Smooth muscle cell (in vitro differentiated cells): ENCODE results near the gene EIF2A. TPM values are rescaled to one million over a fixed set of nuclear protein-coding genes. Genes with fewer than 3 reads are reported as not detected.
"Not testable (repeated sequence)": the region's sequence is repeated elsewhere in the genome, so short reads cannot be mapped to it uniquely, and the experiment has no call there.

Experiments used
- DNase-seq: peaks from one replicate; lab custom pipeline; 2025; ENCODE audit not compliant: unreplicated experiment; lab: John Stamatoyannopoulos, UW
- H2AFZ ChIP-seq: fragments of 200-600 bp; sonication (generic); 2 replicates; pipeline ENCODE4 v1.6.0; 2016; ENCODE audit warnings: antibody characterized with exemption, low read depth, mild to moderate bottlenecking
- H3F3A ChIP-seq: fragments of 200-600 bp; sonication (generic); 2 replicates; pipeline ENCODE4 v1.6.0; 2017; ENCODE audit warnings: antibody characterized with exemption, low read depth
- H3K27ac ChIP-seq: fragments of 200-600 bp; sonication (generic); 2 replicates; pipeline ENCODE4 v1.5.1; 2016; ENCODE audit warnings: low read depth, mild to moderate bottlenecking
- H3K27me3 ChIP-seq: fragments of 200-600 bp; sonication (generic); 2 replicates; pipeline ENCODE4 v1.6.1; 2016; ENCODE audit warnings: low read depth, mild to moderate bottlenecking
- H3K36me3 ChIP-seq: fragments of 200-600 bp; sonication (generic); 2 replicates; pipeline ENCODE4 v1.5.1; 2016; ENCODE audit warnings: low read depth
- H3K4me1 ChIP-seq: fragments of 200-600 bp; sonication (generic); 2 replicates; pipeline ENCODE4 v1.5.1; 2016; ENCODE audit warnings: low read depth
- H3K4me2 ChIP-seq: fragments of 200-600 bp; sonication (generic); 2 replicates; pipeline ENCODE4 v1.6.0; 2016; ENCODE audit warnings: mild to moderate bottlenecking
- H3K4me3 ChIP-seq: fragments of 200-600 bp; sonication (generic); 2 replicates; pipeline ENCODE4 v1.5.1; 2016; ENCODE audit warnings: mild to moderate bottlenecking
- H3K79me2 ChIP-seq: fragments of 200-600 bp; sonication (generic); 2 replicates; pipeline ENCODE4 v1.6.0; 2016; ENCODE audit warnings: low read depth, mild to moderate bottlenecking
- H3K9ac ChIP-seq: fragments of 200-600 bp; sonication (generic); 2 replicates; pipeline ENCODE4 v1.6.0; 2016; ENCODE audit warnings: low read depth
- H3K9me3 ChIP-seq: fragments of 200-600 bp; sonication (generic); replicated peaks from 2 replicates; pipeline ENCODE4 v1.5.1; 2016; ENCODE audit warnings: low read depth
- H4K20me1 ChIP-seq: fragments of 200-600 bp; sonication (generic); 2 replicates; pipeline ENCODE4 v1.6.0; 2016; ENCODE audit warnings: low read depth
- WGBS: methylation state at CpG from one replicate; pipeline ENCODE4 v1.1.7; 2016; ENCODE audit warnings: low lambda C conversion rate; 5-methylcytosine and 5-hydroxymethylcytosine counted together
- polyA plus RNA-seq: library from polyadenylated mRNA; unstranded; fragments of >200 nt; fragmentation: Nextera tagmentation; extraction: Ambion mirVana; gene quantifications from 2 replicates; pipeline ENCODE4 v1.2.1, GENCODE V29; 2016
- total RNA-seq: library from RNA; depleted of rRNA; stranded (reverse); fragments of >200 nt; gene quantifications from 2 replicates; pipeline ENCODE4 v1.2.3, GENCODE V29; 2014
- TF ChIP-seq, protein P1 (sequence below): fragments of 200-600 bp; sonication (generic); IDR thresholded peaks from 2 replicates; pipeline ENCODE4 v1.5.1; 2017; ENCODE audit warnings: borderline replicate concordance, mild to moderate bottlenecking, antibody characterized with exemption; ENCODE audit not compliant: insufficient read depth, poor library complexity, severe bottlenecking

EIF2A gene
- total and polyA plus RNA-seq, 2 experiments from 2014 or later = 34.0 to 166 TPM

DNA sequence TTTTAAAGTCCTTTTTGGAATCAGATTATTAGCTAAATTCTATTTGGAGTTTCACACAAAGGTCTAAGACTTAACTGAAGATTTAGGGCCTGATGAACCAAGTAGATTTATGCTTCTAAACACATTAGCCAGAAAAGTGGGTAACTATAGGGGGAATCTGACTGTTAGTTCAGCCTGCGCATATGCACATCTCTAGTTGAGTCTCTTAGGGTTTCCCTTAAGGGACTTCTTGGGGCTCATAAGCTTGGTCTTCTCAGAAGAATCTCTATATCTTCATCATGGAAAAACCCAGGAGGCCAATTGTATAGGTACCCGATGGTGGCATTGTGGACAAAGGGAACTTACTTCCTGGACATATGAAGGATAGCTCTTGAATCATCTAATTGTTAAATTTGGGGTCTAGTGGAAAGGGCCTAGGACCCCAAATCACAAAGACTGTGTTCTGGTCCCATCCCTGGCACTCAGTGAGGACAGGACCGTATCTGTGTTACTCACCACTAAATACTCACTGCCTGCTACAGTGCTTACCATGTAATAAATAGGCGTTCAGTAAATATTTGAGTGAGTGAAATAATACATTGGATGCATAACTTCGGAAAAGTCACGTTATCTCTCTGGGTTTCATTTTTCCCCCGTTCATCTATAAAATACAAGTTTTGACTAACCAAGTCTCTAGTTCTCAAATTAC lies 73.6 kb downstream of the EIF2A start:
- Histone ChIP-seq H4K20me1 (peaks cover 76% of the 10 kb centered on the region), H3F3A (no peaks in the 10 kb centered on the region), H3K4me2 (no peak overlapping the region), H3K9ac (no peak overlapping the region), H3K27ac (no peak overlapping the region), H2AFZ (no peak overlapping the region), H3K9me3 (no peaks in the 10 kb centered on the region), H3K27me3 (no peaks in the 10 kb centered on the region), H3K36me3 (no peaks in the 10 kb centered on the region), H3K4me3 (no peak overlapping the region), H3K4me1 (no peaks in the 10 kb centered on the region), H3K79me2 (peaks cover 61% of the 10 kb centered on the region)
- 96% methylated on average over 7 of the region's 7 CpGs for WGBS
- no peak for DNase-seq
- TF ChIP-seq, protein P1, sequence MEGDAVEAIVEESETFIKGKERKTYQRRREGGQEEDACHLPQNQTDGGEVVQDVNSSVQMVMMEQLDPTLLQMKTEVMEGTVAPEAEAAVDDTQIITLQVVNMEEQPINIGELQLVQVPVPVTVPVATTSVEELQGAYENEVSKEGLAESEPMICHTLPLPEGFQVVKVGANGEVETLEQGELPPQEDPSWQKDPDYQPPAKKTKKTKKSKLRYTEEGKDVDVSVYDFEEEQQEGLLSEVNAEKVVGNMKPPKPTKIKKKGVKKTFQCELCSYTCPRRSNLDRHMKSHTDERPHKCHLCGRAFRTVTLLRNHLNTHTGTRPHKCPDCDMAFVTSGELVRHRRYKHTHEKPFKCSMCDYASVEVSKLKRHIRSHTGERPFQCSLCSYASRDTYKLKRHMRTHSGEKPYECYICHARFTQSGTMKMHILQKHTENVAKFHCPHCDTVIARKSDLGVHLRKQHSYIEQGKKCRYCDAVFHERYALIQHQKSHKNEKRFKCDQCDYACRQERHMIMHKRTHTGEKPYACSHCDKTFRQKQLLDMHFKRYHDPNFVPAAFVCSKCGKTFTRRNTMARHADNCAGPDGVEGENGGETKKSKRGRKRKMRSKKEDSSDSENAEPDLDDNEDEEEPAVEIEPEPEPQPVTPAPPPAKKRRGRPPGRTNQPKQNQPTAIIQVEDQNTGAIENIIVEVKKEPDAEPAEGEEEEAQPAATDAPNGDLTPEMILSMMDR = no peak

DNA sequence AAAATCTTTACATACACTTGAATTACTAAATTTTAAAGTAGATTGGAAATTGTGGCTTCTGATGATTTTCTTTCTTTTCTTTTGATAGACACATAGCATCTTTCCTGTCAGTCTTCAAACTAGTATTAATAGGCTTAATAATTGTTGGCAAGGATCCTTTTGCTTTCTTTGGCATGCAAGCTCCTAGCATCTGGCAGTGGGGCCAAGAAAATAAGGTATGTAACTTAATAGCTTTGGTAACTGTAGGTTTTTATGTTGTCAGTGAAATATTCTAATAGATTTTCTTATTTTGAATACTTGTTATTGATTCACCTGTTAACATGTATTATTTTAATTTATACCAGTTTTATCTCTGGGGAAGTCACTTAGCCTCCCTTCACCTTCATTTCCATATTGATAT lies 76.4 kb downstream of the EIF2A start:
- not testable (repeated sequence) for H3K4me3 ChIP-seq, DNase-seq, H3K27ac ChIP-seq, H3F3A ChIP-seq, H3K4me2 ChIP-seq, H3K27me3 ChIP-seq, H3K4me1 ChIP-seq, H2AFZ ChIP-seq, H3K9ac ChIP-seq, H3K9me3 ChIP-seq
- peaks cover 46% of the 10 kb centered on the region for H3K79me2 ChIP-seq
- peaks cover 63% of the 10 kb centered on the region for H4K20me1 ChIP-seq
- H3K36me3 ChIP-seq = peaks cover 11% of the 10 kb centered on the region

DNA sequence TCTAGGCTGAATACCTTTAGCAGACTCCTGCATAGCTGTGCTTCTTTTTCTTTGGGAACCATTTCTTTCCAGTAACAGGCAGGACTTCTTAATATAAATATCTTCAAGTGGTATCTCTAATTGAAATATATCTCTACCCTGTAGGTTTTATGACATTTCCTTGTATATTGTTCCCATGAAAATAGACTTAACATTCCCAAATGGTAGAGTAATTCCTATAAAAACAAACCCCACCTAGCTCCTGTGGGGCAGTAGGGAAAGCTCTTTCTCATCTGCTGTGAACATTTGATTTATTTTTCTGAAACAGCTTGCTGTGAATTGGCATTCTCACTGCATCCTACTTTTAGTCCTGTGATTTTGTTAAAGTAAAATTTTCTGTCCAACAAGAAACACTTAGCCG lies 77.4 kb downstream of the EIF2A start:
- Histone ChIP-seq H3K9ac (no peak overlapping the region), H3K4me2 (no peak overlapping the region), H3K4me3 (no peak overlapping the region), H3K36me3 (peaks cover 15% of the 10 kb centered on the region), H4K20me1 (peaks cover 53% of the 10 kb centered on the region), H3K27ac (no peak overlapping the region), H3F3A (no peaks in the 10 kb centered on the region), H3K27me3 (no peaks in the 10 kb centered on the region), H3K4me1 (no peaks in the 10 kb centered on the region), H3K9me3 (no peaks in the 10 kb centered on the region), H3K79me2 (peaks cover 36% of the 10 kb centered on the region), H2AFZ (no peak overlapping the region)
- DNase-seq = no peak
- TF ChIP-seq, protein P1 = no peak
- WGBS = 97% methylated on average over 1 of the region's 1 CpG

DNA sequence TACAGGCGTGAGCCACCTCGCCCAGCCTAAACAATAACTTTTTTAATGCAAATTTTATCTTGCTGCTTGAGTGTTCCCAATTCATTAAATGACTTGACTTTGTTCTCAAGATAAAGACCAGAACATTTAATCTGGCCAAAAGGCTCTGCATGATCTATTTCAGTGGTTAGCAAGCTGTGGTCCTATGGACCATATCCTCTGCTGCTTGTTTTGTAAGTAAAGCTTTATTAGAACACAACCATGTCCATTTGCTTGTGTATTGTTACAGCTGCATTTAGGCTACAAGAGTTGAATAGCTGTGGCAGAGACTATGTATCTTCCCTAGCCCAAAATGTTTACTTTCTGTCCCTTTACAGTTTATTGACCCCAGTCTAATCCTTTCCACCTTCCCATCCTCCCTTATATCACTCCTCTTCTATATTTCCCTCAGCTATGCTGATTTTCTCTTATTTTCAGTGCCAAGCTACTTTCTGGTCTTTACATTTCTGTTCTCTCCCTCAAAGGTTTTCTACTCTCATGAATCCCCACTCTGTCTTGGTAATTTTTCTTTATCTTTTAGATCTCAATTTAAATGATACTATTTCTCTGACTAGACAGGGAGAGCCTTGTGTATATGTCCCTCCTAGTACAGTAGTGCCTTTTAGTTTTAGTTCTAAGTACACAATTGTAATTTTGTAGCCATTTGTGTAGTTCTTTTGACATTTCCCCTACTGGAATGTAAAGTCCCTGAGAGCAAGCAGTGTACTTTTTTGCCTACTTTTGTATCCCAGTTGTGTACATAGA lies 79.8 kb downstream of the EIF2A start:
- Histone ChIP-seq H3K4me1 (no peaks in the 10 kb centered on the region), H3K36me3 (peaks cover 16% of the 10 kb centered on the region), H3K9me3 (no peaks in the 10 kb centered on the region), H3K79me2 (peaks cover 15% of the 10 kb centered on the region), H4K20me1 (peaks cover 29% of the 10 kb centered on the region), H3K27ac (no peak overlapping the region), H3F3A (no peaks in the 10 kb centered on the region), H3K9ac (no peak overlapping the region), H3K4me2 (no peak overlapping the region), H3K4me3 (no peak overlapping the region), H2AFZ (no peak overlapping the region), H3K27me3 (no peaks in the 10 kb centered on the region)
- no peak for DNase-seq
- WGBS = 97% methylated on average over 2 of the region's 2 CpGs
- TF ChIP-seq, protein P1 = no peak
